ENCODE measurements around the gene MAFB. TPM values are rescaled to one million over a fixed set of nuclear protein-coding genes. Genes with fewer than 3 reads are reported as not detected.

The MAFB gene
- total RNA-seq, 1 donor from 2014 or later = 31.9 TPM

DNA sequence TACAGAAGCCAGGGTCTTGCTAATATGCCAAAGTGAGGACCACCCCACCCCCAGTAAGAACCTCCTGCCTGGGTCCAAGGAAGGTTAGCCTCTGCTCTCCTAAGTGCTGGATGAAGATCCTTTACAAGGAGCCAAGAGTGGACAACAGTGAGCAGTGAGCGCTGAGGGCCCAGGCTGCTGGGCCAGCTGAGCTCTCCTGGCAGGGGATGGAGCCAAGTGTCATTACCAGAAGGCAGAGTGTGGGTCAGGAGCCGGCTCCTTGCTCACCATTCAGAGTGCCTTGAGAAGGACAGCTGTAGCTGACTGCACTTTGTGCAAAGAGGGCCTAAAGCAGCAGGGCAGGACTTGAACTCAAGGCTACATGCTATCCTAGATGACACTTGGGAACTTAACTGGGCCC, 16.9 kb downstream of the MAFB start:
- TF ChIP-seq, protein P1, sequence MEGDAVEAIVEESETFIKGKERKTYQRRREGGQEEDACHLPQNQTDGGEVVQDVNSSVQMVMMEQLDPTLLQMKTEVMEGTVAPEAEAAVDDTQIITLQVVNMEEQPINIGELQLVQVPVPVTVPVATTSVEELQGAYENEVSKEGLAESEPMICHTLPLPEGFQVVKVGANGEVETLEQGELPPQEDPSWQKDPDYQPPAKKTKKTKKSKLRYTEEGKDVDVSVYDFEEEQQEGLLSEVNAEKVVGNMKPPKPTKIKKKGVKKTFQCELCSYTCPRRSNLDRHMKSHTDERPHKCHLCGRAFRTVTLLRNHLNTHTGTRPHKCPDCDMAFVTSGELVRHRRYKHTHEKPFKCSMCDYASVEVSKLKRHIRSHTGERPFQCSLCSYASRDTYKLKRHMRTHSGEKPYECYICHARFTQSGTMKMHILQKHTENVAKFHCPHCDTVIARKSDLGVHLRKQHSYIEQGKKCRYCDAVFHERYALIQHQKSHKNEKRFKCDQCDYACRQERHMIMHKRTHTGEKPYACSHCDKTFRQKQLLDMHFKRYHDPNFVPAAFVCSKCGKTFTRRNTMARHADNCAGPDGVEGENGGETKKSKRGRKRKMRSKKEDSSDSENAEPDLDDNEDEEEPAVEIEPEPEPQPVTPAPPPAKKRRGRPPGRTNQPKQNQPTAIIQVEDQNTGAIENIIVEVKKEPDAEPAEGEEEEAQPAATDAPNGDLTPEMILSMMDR (IDR thresholded peaks at IDR 0.05) = no peak
- no peaks in the 10 kb centered on the region for H3K36me3 Mint-ChIP-seq (ENCODE audit: unreplicated experiment)
- no peak overlapping the region for H3K27ac Mint-ChIP-seq (ENCODE audit: unreplicated experiment)
- no peak overlapping the region for H3K4me3 Mint-ChIP-seq (ENCODE audit: unreplicated experiment)
- no peak for DNase-seq (ENCODE audit: extremely low spot score, unreplicated experiment)
- H3K9me3 Mint-ChIP-seq (ENCODE audit: unreplicated experiment) = no peaks in the 10 kb centered on the region
- H3K4me1 Mint-ChIP-seq (ENCODE audit: unreplicated experiment) = no peaks in the 10 kb centered on the region
- peaks cover 47% of the 10 kb centered on the region for H3K27me3 Mint-ChIP-seq (ENCODE audit: unreplicated experiment)

DNA sequence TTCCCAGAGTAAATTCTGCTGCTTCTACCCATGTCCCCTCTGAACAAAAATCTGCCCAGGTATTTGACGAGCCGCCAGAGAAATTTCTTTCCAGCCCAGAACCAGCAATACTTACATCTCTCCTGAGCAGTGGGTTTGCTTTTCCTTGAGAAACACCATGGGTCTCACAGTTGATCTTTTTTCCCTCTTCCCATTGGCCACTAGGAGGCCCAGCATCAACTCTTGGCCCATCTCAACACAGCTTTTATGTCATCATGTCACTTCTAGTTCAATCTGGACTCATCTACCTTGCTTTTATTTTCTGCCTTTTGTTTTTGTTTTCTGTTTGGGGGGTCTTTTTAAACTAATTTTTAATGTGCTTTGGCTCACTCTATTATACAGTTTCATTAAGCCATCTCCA, 18.8 kb downstream of the MAFB start:
- Mint-ChIP-seq H3K4me1 (ENCODE audit: unreplicated experiment) (no peaks in the 10 kb centered on the region), H3K4me3 (ENCODE audit: unreplicated experiment) (no peak overlapping the region), H3K27me3 (ENCODE audit: unreplicated experiment) (peaks cover 28% of the 10 kb centered on the region), H3K36me3 (ENCODE audit: unreplicated experiment) (no peaks in the 10 kb centered on the region), H3K9me3 (ENCODE audit: unreplicated experiment) (no peaks in the 10 kb centered on the region), H3K27ac (ENCODE audit: unreplicated experiment) (no peak overlapping the region)
- no peak for DNase-seq (ENCODE audit: extremely low spot score, unreplicated experiment)
- TF ChIP-seq, protein P1 (IDR thresholded peaks at IDR 0.05) = peak; percentile 13

DNA sequence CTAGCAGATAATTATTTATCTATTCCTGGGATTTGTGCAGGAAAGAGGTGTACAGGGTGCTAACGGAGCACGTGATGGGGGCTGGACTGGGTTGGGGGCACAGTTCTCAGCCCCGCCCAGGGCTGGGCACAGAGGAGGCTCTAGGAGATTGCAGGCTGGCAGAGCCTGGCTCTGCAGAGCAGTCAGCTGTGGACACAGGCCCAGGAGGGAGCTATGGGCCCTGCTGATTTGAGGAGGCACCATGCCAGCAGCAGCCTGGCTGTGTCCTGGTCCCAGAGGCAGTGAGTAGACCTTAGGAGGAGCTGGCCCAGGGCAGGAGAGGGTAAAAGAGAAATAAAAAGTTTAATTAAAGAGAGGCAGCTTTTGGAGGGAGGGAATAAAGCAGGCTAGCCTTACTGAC, 19.3 kb downstream of the MAFB start:
- Mint-ChIP-seq H3K36me3 (ENCODE audit: unreplicated experiment) (no peaks in the 10 kb centered on the region), H3K4me3 (ENCODE audit: unreplicated experiment) (no peak overlapping the region), H3K27ac (ENCODE audit: unreplicated experiment) (no peak overlapping the region), H3K27me3 (ENCODE audit: unreplicated experiment) (peaks cover 23% of the 10 kb centered on the region), H3K4me1 (ENCODE audit: unreplicated experiment) (no peaks in the 10 kb centered on the region), H3K9me3 (ENCODE audit: unreplicated experiment) (no peaks in the 10 kb centered on the region)
- no peak for DNase-seq (ENCODE audit: extremely low spot score, unreplicated experiment)
- TF ChIP-seq, protein P1 (IDR thresholded peaks at IDR 0.05) = no peak

DNA sequence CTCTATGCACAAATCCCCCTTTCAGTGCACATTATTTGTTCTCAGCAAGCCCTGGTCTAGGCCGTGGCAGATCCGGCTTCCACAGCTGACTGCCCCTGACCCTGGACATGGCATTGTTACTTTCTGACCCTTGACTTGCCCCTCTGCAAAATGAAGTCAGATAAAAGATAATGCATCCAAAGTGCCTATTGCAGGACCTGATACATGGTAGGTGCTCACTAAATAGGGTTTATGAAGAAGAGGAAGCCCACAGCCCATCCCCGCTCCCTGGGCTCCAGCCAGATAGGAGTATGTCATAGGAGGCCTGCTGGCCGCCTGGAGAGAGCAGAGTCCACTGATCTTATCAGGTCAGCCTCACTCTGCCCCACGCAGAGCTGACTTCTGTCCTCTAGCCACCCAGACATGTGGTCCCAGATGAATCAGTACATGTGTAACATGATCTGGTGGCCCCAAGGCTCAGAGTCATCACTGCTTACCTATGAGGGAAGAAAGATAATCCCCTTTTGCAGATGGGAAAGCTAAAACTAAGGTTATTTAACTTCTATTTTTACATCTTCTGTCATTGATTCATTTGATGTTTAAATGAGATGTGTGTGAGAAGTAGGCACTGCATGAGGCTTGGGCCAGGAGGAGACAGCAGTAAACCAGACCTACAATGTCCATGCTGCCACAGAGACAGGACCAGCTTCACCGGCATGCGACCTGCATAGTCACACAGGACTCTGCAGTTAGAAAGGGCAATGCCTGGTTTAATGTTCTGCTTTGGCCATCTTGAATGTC, 20.4 kb downstream of the MAFB start:
- H3K9me3 Mint-ChIP-seq (ENCODE audit: unreplicated experiment) = no peaks in the 10 kb centered on the region
- no peaks in the 10 kb centered on the region for H3K36me3 Mint-ChIP-seq (ENCODE audit: unreplicated experiment)
- no peak for DNase-seq (ENCODE audit: extremely low spot score, unreplicated experiment)
- no peak overlapping the region for H3K27ac Mint-ChIP-seq (ENCODE audit: unreplicated experiment)
- peaks cover 14% of the 10 kb centered on the region for H3K27me3 Mint-ChIP-seq (ENCODE audit: unreplicated experiment)
- no peak overlapping the region for H3K4me3 Mint-ChIP-seq (ENCODE audit: unreplicated experiment)
- TF ChIP-seq, protein P1 (IDR thresholded peaks at IDR 0.05) = no peak
- no peaks in the 10 kb centered on the region for H3K4me1 Mint-ChIP-seq (ENCODE audit: unreplicated experiment)

DNA sequence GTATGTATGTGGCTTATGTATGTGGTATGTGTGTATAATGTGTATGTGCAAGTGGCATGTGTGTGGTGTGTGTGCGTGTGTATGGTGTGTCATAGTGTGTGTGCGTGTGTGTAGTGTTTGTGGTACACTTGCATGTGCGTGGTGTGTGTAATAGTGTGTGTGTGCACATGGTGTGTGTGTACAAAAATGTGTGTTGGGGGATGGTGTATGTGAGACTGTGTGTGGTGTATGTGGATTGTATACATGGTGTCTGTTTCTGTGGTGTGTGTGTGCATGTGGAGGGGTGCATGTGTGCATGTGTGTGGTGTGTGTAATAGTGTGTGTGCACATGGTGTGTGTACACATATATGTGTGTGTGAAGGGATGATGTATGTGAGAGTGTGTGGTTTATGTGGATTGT, 21.5 kb downstream of the MAFB start:
- Mint-ChIP-seq H3K4me1 (ENCODE audit: unreplicated experiment) (no peaks in the 10 kb centered on the region), H3K27ac (ENCODE audit: unreplicated experiment) (no peak overlapping the region), H3K4me3 (ENCODE audit: unreplicated experiment) (no peak overlapping the region), H3K27me3 (ENCODE audit: unreplicated experiment) (peaks cover 6% of the 10 kb centered on the region), H3K36me3 (ENCODE audit: unreplicated experiment) (no peaks in the 10 kb centered on the region), H3K9me3 (ENCODE audit: unreplicated experiment) (no peaks in the 10 kb centered on the region)
- TF ChIP-seq, protein P1 (IDR thresholded peaks at IDR 0.05) = no peak
- no peak for DNase-seq (ENCODE audit: extremely low spot score, unreplicated experiment)

Data from osteocyte (in vitro differentiated cells).